SU-DHL-6 (cell line): Measurements from ENCODE around the gene DENND1B.

ENCODE experiments used
- CTCF ChIP-seq: fragments of 200-600 bp; sonication (generic); IDR thresholded peaks from one replicate; pipeline ENCODE4 v1.5.1; 2017; ENCODE audit warnings: antibody characterized with exemption, mild to moderate bottlenecking, low read length, moderate library complexity; ENCODE audit not compliant: insufficient read depth, poor library complexity, severe bottlenecking
- EZH2phosphoT487 ChIP-seq: fragments of 200-600 bp; sonication (generic), shearing (Covaris generic); conservative IDR thresholded peaks from 2 replicates; pipeline ENCODE4 v1.6.1; 2018; ENCODE audit warnings: mild to moderate bottlenecking, antibody characterized with exemption, low read length, moderate library complexity, mixed read lengths

GRCh38 chr1:197737916-197738315 lies 37.4 kb downstream of the DENND1B start:
- TF ChIP-seq CTCF (no peak), EZH2phosphoT487 (no peak)
